Mammary epithelial cell (primary cell): Measurements from ENCODE around the gene FHL1.

Experiments used
- EZH2 ChIP-seq: IDR thresholded peaks from 2 replicates; pipeline ENCODE4 v1.6.1; 2012; ENCODE audit warnings: low read length, inconsistent platforms, borderline replicate concordance
- TF ChIP-seq, protein P1 (sequence below), 2 donors: IDR thresholded peaks in 1 of 2; conservative IDR thresholded peaks in 1 of 2; 2 replicates each; pipeline ENCODE4 v1.5.1; 2011 to 2012; ENCODE audit warnings: inconsistent platforms in 2 of 2, low read length in 2 of 2, mild to moderate bottlenecking in 2 of 2, control low read depth in 1 of 2, low read depth in 1 of 2; ENCODE audit not compliant: insufficient read depth in 1 of 2; ENCODE audit errors: extremely low read depth in 1 of 2

DNA sequence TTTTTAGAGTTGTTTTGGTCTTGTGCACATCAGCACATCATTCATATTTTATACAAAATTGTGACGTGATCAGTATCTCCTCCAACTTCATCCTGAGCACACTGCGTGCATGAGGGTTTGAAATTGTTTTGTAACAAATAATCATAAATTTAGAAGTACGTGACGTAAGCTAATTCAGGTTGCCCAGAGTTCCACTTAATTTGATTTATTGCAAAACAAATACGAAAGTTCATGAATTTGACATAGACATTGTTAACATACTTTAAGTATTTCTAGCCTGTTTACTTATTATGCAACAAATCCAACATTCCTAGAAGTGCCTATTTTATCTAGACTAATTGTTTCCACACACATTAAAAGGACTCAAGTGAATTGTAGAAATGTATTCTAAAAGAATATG lies 55.6 kb downstream of the FHL1 start:
- TF ChIP-seq, protein P1, sequence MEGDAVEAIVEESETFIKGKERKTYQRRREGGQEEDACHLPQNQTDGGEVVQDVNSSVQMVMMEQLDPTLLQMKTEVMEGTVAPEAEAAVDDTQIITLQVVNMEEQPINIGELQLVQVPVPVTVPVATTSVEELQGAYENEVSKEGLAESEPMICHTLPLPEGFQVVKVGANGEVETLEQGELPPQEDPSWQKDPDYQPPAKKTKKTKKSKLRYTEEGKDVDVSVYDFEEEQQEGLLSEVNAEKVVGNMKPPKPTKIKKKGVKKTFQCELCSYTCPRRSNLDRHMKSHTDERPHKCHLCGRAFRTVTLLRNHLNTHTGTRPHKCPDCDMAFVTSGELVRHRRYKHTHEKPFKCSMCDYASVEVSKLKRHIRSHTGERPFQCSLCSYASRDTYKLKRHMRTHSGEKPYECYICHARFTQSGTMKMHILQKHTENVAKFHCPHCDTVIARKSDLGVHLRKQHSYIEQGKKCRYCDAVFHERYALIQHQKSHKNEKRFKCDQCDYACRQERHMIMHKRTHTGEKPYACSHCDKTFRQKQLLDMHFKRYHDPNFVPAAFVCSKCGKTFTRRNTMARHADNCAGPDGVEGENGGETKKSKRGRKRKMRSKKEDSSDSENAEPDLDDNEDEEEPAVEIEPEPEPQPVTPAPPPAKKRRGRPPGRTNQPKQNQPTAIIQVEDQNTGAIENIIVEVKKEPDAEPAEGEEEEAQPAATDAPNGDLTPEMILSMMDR (conservative IDR thresholded peaks at IDR 0.05 in 1 of 2, IDR thresholded peaks at IDR 0.05 in 1 of 2; ENCODE audit: extremely low read depth in 1 of 2, insufficient read depth in 1 of 2, low read depth in 1 of 2, low read length in 2 of 2) = no peak
- no peak for TF ChIP-seq EZH2
